Measurements from ENCODE around the gene TMEM240. TPM values are rescaled to one million over a fixed set of nuclear protein-coding genes. Genes with fewer than 3 reads are reported as not detected.

Gene TMEM240
- total and polyA plus RNA-seq, 10 of the 15 experiments (the other 5 are each of a cell fraction or from before 2014, with no cell fraction given) = 0.17 to 0.49 TPM; not detected in 8

GRCh38 chr1:1583347-1584010 lies 43.1 kb upstream of the TMEM240 start:
- BruUV-seq (replicated peaks) = no TSS peak
- ChIA-PET POLR2A (no interaction called here), RAD21 (ENCODE audit: unreplicated experiment) (no interaction called here), CTCF (no interaction called here), SMC1A (ENCODE audit: uncharacterized antibody, unreplicated experiment) (no interaction called here)
- H3K4me2 ChIP-seq (ENCODE audit: control insufficient read depth, insufficient read depth) = no peak overlapping the region
- no peak for ATAC-seq
- FAIRE-seq = no peak
- intact Hi-C loops (cut with micrococcal nuclease; ENCODE audit: unreplicated experiment) (no loop called here), in situ Hi-C loops (cut with MboI) (no loop called here)
- WGBS (ENCODE audit: insufficient coverage, insufficient replicate concordance, low lambda C conversion rate, missing lambda C conversion rate) = 51% methylated on average over 23 of the region's 23 CpGs
- TF ChIP-seq BRCA1 (IDR thresholded peaks at IDR 0.05; ENCODE audit: low read depth, low read length) = no peak
- TF ChIP-seq JUNB (IDR thresholded peaks at IDR 0.05) = no peak
- TF ChIP-seq TCF7 (IDR thresholded peaks at IDR 0.05; ENCODE audit: borderline replicate concordance) = no peak
- TF ChIP-seq SP1 (IDR thresholded peaks at IDR 0.05; ENCODE audit: low read depth, low read length) = no peak
- no peak for TF ChIP-seq ATF3 (IDR thresholded peaks at IDR 0.05; ENCODE audit: borderline replicate concordance, extremely low read depth, low read depth, low read length)
- no peak for TF ChIP-seq MYC (IDR thresholded peaks at IDR 0.05; ENCODE audit: insufficient read depth, insufficient read length, insufficient replicate concordance, low read length, severe bottlenecking)
- TF ChIP-seq EP300 (IDR thresholded peaks at IDR 0.05; ENCODE audit: borderline replicate concordance in 1 of 2, control insufficient read depth in 1 of 2, low read depth in 2 of 2, low read length in 2 of 2) = no peak
- no peak for TF ChIP-seq SMC3 (IDR thresholded peaks at IDR 0.05; ENCODE audit: borderline replicate concordance, low read length)
- TF ChIP-seq KAT2A (conservative IDR thresholded peaks at IDR 0.05; ENCODE audit: control insufficient read depth, low read depth, low read length) = no peak
- TF ChIP-seq SIX5 (IDR thresholded peaks at IDR 0.05; ENCODE audit: low read depth, low read length, severe bottlenecking) = no peak
- no peak for TF ChIP-seq GABPA (IDR thresholded peaks at IDR 0.05; ENCODE audit: low read depth)
- TF ChIP-seq EED (IDR thresholded peaks at IDR 0.05; ENCODE audit: low read depth) = no peak
- no peak for TF ChIP-seq TARDBP (IDR thresholded peaks at IDR 0.05; ENCODE audit: borderline replicate concordance)
- TF ChIP-seq, protein P1, sequence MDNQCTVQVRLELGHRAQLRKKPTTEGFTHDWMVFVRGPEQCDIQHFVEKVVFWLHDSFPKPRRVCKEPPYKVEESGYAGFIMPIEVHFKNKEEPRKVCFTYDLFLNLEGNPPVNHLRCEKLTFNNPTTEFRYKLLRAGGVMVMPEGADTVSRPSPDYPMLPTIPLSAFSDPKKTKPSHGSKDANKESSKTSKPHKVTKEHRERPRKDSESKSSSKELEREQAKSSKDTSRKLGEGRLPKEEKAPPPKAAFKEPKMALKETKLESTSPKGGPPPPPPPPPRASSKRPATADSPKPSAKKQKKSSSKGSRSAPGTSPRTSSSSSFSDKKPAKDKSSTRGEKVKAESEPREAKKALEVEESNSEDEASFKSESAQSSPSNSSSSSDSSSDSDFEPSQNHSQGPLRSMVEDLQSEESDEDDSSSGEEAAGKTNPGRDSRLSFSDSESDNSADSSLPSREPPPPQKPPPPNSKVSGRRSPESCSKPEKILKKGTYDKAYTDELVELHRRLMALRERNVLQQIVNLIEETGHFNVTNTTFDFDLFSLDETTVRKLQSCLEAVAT (IDR thresholded peaks at IDR 0.05) = no peak
- no peak for TF ChIP-seq ZNF384 (IDR thresholded peaks at IDR 0.05; ENCODE audit: borderline replicate concordance, low read depth, low read length)
- no peak for TF ChIP-seq NFYA (IDR thresholded peaks at IDR 0.05; ENCODE audit: borderline replicate concordance, low read depth, low read length)
- no peak for TF ChIP-seq CHD1 (IDR thresholded peaks at IDR 0.05; ENCODE audit: low read depth, low read length)
- no peak for TF ChIP-seq MAX (IDR thresholded peaks at IDR 0.05; ENCODE audit: low read depth, low read length)
- TF ChIP-seq ZNF592 (IDR thresholded peaks at IDR 0.05) = no peak
- H3K9ac ChIP-seq (ENCODE audit: control insufficient read depth, insufficient read depth, low read length) = no peak overlapping the region
- H3K79me2 ChIP-seq (ENCODE audit: control insufficient read depth, insufficient read depth, low read length) = no peaks in the 10 kb centered on the region
- no peaks in the 10 kb centered on the region for H3K4me1 ChIP-seq (ENCODE audit: control insufficient read depth, insufficient read depth, low read length)
- H4K20me1 ChIP-seq (ENCODE audit: control insufficient read depth, insufficient read depth) = no peaks in the 10 kb centered on the region
- no peak overlapping the region for H3K27ac ChIP-seq (ENCODE audit: control insufficient read depth, insufficient read depth)
- H3K27me3 ChIP-seq (replicated peaks in 1 of 2; ENCODE audit: control insufficient read depth in 2 of 2, insufficient read depth in 2 of 2, low read length in 1 of 2) = 0 out of 4 replicates have a peak, but pooled peaks cover 0 to 3% of the 10 kb centered on the region in 2 experiments
- DNase-seq (ENCODE audit: low read depth, low spot score) = no peak
- no peak overlapping the region for H3K4me3 ChIP-seq
- H2AFZ ChIP-seq (ENCODE audit: control insufficient read depth, low read depth, low read length) = no peak overlapping the region
- H3K9me3 ChIP-seq (replicated peaks; ENCODE audit: control insufficient read depth, insufficient read depth, low read length) = no peaks in the 10 kb centered on the region
- H3K36me3 ChIP-seq (ENCODE audit: control insufficient read depth in 2 of 2, insufficient read depth in 2 of 2, low read length in 1 of 2) = no peaks in the 10 kb centered on the region

Data from GM12878 (cell line).